ENCODE data around the gene RAN. TPM values are rescaled to one million over a fixed set of nuclear protein-coding genes. Genes with fewer than 3 reads are reported as not detected.
"Not testable (repeated sequence)": the region's sequence is repeated elsewhere in the genome, so short reads cannot be mapped to it uniquely, and the experiment has no call there.

Gene RAN
- total RNA-seq, 1 donor from 2014 or later: 748 TPM

DNA sequence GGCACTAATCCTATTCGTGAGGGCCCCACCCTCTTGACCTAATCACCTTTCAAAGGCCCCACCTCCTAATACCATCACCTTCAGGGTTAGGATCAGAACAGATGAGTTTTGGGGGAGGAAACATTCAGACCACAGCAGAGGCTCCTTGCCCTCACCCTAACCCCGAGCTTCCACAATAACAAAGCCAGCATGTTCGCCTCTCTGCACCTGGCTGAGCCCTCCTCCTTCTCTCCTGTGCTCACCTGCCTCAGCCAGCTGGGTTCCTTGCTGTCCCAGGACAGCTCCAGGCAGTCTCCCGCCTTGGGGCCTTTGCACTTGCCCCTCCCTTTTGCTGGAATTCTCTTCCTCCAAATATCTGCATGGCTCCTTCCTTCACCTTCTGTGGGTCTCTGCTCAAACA is 9.7 kb upstream of the RAN start:
- H3K4me1 Mint-ChIP-seq: no peaks in the 10 kb centered on the region
- DNase-seq (no peak), ATAC-seq (ENCODE audit: low read depth) (no peak)
- H3K9me3 Mint-ChIP-seq: peaks cover 6% of the 10 kb centered on the region
- H3K4me3 Mint-ChIP-seq: no peak overlapping the region
- ChIA-PET POLR2A (no interaction called here), CTCF (no interaction called here)
- H3K36me3 Mint-ChIP-seq (ENCODE audit: low read depth): no peaks in the 10 kb centered on the region
- TF ChIP-seq, protein P1, sequence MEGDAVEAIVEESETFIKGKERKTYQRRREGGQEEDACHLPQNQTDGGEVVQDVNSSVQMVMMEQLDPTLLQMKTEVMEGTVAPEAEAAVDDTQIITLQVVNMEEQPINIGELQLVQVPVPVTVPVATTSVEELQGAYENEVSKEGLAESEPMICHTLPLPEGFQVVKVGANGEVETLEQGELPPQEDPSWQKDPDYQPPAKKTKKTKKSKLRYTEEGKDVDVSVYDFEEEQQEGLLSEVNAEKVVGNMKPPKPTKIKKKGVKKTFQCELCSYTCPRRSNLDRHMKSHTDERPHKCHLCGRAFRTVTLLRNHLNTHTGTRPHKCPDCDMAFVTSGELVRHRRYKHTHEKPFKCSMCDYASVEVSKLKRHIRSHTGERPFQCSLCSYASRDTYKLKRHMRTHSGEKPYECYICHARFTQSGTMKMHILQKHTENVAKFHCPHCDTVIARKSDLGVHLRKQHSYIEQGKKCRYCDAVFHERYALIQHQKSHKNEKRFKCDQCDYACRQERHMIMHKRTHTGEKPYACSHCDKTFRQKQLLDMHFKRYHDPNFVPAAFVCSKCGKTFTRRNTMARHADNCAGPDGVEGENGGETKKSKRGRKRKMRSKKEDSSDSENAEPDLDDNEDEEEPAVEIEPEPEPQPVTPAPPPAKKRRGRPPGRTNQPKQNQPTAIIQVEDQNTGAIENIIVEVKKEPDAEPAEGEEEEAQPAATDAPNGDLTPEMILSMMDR (IDR thresholded peaks at IDR 0.05): no peak
- intact Hi-C loops (cut with micrococcal nuclease): no loop called here
- no peaks in the 10 kb centered on the region for H3K27me3 Mint-ChIP-seq
- no peak overlapping the region for H3K27ac Mint-ChIP-seq

DNA sequence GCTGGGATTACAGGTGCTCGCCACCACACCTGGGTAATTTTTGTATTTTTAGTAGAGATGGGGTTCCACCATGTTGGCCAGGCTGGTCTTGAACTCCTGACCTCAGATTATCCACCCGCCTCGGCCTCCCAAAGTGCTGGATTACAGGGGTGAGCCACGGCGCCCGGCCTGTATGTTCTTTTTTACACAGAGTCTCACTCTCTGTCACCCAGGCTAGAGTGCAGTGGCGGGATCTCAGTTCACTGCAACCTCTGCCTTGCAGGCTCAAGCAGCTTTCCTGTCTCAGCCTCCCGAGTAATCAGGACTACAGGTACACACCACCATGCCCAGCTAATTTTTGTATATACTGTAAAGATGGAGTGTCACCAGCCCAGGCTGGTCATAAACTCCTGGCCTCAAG is 9.1 kb upstream of the RAN start:
- H3K4me3 Mint-ChIP-seq; H3K27ac Mint-ChIP-seq; H3K9me3 Mint-ChIP-seq; DNase-seq; intact Hi-C loops (cut with micrococcal nuclease); H3K27me3 Mint-ChIP-seq; ATAC-seq (ENCODE audit: low read depth); CTCF ChIA-PET; H3K4me1 Mint-ChIP-seq; POLR2A ChIA-PET; H3K36me3 Mint-ChIP-seq (ENCODE audit: low read depth): not testable (repeated sequence)

DNA sequence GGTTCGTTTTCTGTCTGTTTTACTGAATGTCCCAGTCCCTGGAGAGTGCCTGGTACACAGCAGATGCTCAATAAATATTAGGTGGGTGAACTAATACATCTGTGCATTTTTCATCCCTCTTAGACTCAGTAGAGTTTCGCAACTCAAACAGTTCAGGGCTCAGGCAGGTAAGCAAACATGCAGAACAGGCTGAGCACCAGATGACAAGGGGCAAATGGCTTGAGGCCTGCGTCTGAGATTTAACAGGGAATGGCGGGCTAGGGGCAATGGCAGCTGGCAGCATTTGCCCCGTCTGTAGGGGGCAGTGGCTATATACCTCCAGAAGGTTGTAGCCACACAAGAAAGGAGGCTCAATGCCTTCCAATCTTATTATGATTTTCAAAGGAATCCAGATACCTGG is 8.6 kb upstream of the RAN start:
- Mint-ChIP-seq H3K27me3 (no peaks in the 10 kb centered on the region), H3K9me3 (no peaks in the 10 kb centered on the region), H3K4me1 (no peaks in the 10 kb centered on the region), H3K27ac (no peak overlapping the region), H3K36me3 (ENCODE audit: low read depth) (no peaks in the 10 kb centered on the region), H3K4me3 (no peak overlapping the region)
- TF ChIP-seq, protein P1 (IDR thresholded peaks at IDR 0.05): no peak
- intact Hi-C loops (cut with micrococcal nuclease): no loop called here
- POLR2A ChIA-PET: no interaction called here
- ATAC-seq (ENCODE audit: low read depth) (no peak), DNase-seq (no peak)
- CTCF ChIA-PET: no interaction called here

DNA sequence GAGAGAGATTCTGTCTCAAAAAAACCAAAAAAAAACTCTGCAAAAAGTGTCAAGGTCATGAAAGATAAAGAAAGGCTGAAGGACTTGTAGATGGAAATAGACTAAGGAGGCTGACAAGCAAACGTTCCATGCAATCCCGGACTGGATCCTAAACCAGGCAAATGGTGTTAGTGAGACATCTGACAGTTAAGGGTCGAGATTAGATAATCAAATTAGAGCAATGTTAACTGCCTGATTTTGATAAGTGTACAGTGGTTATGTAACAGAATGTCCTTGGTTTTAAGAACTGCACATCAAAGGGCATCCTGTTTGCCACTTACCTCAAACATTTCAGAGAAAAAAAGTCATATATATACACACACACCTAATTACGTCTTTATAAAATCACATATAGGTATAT is 3.5 kb upstream of the RAN start:
- DNase-seq (no peak), ATAC-seq (ENCODE audit: low read depth) (no peak)
- intact Hi-C loops (cut with micrococcal nuclease): no loop called here
- peaks cover 9% of the 10 kb centered on the region for H3K36me3 Mint-ChIP-seq (ENCODE audit: low read depth)
- ChIA-PET POLR2A (no interaction called here), CTCF (no interaction called here)
- no peak overlapping the region for H3K4me3 Mint-ChIP-seq
- TF ChIP-seq, protein P1 (IDR thresholded peaks at IDR 0.05): no peak
- no peaks in the 10 kb centered on the region for H3K9me3 Mint-ChIP-seq
- H3K4me1 Mint-ChIP-seq: peaks cover 19% of the 10 kb centered on the region
- H3K27ac Mint-ChIP-seq: no peak overlapping the region
- no peaks in the 10 kb centered on the region for H3K27me3 Mint-ChIP-seq

DNA sequence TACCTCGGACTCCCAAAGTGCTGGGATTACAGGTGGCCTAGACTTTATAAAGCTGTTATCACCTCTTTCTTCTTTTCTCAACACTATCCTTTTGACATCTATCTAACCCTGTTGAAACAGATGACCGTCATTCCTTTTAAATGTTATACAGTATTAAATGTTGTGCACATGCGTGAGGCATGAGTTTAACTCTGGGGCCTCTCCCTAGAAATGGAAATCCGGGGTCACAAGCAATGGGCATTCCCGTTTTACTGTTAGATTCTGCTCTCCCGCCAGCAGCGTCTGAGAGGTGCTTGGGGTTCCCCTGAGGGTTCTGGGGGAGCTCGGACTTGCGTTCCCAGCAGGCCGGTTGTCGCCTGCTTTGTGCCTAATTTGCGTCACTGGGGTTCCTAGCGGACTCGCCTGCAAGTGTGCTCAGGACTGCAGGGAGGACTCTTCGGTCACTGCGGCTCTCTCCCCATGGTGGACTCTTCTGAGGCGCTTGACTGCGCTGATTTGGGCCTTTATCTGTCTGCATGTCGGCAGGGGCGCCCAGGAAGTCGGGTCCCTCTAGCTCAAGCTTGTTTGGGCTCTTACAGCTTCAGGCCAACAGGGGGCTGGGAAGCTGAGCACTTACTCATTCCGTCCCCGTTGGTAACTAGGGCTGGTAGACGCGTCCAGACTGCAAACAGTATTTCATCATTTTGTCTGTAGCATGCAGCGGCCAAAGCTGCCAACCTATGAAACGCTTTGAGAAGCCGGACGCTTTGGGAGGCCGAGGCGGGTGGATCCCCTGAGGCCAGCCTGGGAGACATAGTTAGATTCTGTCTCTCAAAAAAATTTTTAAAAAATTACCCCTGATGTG is 1.2 kb upstream of the RAN start:
- peaks cover 39% of the 10 kb centered on the region for H3K4me1 Mint-ChIP-seq
- peak overlapping the region; percentile 84 for H3K4me3 Mint-ChIP-seq
- H3K27me3 Mint-ChIP-seq: no peaks in the 10 kb centered on the region
- CTCF ChIA-PET: interaction anchor here (0.6 to 1.7 kb wide), 5 partner anchors 33 to 262 kb away, joined by 3 to 8 read pairs (median 4); no protein-coding TSS in a partner anchor
- ATAC-seq (ENCODE audit: low read depth) (peak; percentile 60), DNase-seq (peak; percentile 53)
- TF ChIP-seq, protein P1 (IDR thresholded peaks at IDR 0.05): no peak
- H3K9me3 Mint-ChIP-seq: no peaks in the 10 kb centered on the region
- H3K27ac Mint-ChIP-seq: peak overlapping the region; percentile 91
- intact Hi-C loops (cut with micrococcal nuclease): loop anchor here (1.0 to 10.0 kb wide), 5 partner anchors 31 to 1054 kb away; partner anchors contain the start of genes PUS1, STX2 and ULK1
- POLR2A ChIA-PET: interaction anchor here (0.6 kb wide), 1 partner anchor 56 kb away, joined by 7 read pairs; no protein-coding TSS in a partner anchor
- peaks cover 31% of the 10 kb centered on the region for H3K36me3 Mint-ChIP-seq (ENCODE audit: low read depth)

Measured in activated B cell treated with CpG ODN at 0.5 μM for 24 hours (primary cell).